SHP77 treated with DMSO at 0.1 percent for 48 hours (cell line): ENCODE measurements around the gene AKAP6.
"Not testable (repeated sequence)": the region's sequence is repeated elsewhere in the genome, so short reads cannot be mapped to it uniquely, and the experiment has no call there.

Source experiments
- DNase-seq: peaks from one replicate; lab custom pipeline; 2025; lab: John Stamatoyannopoulos, UW

The AKAP6 gene

GRCh38 chr14:32542507-32542906 lies 213.4 kb downstream of the AKAP6 start:
- DNase-seq = no peak

DNA sequence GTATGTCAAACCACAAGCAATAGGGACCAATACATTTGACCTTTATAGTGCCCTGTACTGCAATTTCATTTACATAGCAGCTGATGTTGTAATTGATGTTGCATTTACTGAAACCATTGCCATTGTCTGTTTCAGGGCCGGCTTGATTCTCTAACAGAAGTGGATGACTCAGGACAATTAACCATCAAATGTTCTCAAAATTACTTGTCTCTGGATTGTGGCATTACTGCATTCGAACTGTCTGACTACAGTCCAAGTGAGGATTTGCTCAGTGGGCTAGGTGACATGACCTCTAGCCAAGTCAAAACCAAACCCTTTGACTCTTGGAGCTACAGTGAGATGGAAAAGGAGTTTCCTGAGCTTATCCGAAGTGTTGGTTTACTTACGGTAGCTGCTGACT lies 216.0 kb downstream of the AKAP6 start:
- no peak for DNase-seq

DNA sequence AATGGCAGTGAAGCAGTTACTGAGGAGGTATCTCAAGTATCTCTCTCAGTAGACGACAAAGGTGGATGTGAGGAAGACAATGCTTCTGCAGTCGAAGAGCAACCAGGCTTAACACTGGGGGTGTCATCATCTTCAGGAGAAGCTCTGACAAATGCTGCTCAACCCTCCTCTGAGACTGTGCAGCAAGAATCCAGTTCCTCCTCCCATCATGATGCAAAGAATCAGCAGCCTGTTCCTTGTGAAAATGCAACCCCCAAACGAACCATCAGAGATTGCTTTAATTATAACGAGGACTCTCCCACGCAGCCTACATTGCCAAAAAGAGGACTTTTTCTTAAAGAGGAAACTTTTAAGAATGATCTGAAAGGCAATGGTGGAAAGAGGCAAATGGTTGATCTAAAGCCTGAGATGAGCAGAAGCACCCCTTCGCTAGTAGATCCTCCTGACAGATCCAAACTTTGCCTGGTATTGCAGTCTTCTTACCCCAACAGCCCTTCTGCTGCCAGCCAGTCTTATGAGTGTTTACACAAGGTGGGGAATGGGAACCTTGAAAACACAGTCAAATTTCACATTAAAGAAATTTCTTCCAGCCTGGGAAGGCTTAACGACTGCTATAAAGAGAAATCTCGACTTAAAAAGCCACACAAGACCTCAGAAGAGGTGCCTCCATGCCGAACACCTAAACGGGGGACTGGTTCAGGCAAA lies 216.6 kb downstream of the AKAP6 start:
- no peak for DNase-seq

GRCh38 chr14:32546246-32546645 lies 217.1 kb downstream of the AKAP6 start:
- DNase-seq = no peak

DNA sequence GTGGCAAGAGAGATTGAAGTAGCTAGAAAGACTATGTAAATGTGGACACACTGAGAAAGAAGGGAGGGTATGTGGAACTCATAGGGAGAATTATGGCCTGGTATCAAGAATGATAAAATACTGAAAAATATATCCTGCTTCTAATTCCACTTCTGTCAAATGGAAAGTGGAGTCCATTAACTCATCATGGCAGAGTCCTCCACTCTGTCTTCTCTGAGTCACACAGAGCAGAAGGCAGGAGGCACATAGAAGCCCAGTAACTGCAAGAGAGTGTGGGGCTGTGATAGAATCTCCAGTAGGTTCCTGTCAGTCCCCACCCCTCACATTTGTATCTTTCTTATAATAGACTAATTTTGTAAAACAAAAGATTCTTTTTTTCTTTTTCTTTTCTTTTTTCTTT lies 223.7 kb downstream of the AKAP6 start:
- no peak for DNase-seq

DNA sequence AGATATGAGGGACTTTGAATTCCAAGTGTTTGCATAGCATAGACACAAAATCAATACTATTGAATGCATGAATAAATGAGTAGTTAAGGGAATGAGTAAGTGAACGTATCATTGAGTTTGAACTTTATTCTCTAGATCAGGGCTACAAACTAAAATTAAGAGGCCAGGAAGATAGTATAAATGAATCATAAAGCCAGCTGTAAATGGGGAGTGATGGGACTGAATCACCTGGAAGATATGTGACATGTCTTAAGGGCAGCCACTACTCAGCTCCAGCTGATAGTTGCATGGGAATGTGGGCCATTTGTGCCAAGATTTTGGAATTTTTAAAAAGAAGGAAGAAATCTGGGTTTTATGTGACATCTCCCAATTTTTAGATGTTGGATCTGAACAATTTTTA lies 229.9 kb downstream of the AKAP6 start:
- no peak for DNase-seq

GRCh38 chr14:32559590-32559989 lies 230.5 kb downstream of the AKAP6 start:
- DNase-seq = no peak

GRCh38 chr14:32560209-32560857 lies 231.2 kb downstream of the AKAP6 start:
- DNase-seq = peak; percentile 72

DNA sequence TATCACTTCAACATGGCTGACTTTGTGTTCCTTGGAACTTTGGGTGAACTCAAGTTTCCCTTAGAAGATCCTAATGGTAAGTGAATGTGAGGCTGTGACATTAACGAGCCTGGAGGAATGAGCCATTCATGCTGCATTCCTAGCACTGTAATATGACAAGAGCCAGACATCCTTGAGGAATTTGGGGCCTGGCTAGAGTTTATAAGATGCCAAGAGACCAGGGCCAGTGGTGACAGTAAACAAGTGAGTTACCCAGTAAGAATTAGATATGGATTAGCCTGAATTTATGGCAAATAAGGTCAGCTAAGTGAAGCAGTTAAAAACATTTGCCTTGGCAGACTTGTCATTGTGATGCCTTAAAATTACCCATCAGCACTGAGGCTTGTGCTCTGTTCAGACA lies 232.4 kb downstream of the AKAP6 start:
- DNase-seq = no peak

GRCh38 chr14:32564596-32564995 lies 235.5 kb downstream of the AKAP6 start:
- DNase-seq = no peak

DNA sequence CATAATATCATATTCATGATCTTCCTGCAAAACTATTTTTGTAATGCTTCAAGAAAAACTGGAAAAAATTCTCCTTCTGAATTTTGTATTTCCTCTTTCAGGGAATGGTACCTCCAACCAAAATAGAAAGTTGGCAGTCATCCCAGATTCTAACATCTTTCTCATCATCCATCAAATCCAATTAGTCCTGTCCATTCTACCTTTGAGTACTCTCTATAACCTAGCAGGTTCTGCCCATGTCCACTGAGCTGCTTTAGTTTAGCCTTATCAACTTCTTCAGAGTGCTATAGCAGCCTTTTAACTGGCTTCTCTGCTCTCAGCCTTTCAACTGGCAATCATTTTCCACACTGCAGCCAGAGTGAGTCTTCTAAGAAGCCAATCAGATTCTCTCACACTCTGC lies 236.2 kb downstream of the AKAP6 start:
- DNase-seq = peak; percentile 28

GRCh38 chr14:32567543-32568384 lies 238.7 kb downstream of the AKAP6 start:
- no peak for DNase-seq

DNA sequence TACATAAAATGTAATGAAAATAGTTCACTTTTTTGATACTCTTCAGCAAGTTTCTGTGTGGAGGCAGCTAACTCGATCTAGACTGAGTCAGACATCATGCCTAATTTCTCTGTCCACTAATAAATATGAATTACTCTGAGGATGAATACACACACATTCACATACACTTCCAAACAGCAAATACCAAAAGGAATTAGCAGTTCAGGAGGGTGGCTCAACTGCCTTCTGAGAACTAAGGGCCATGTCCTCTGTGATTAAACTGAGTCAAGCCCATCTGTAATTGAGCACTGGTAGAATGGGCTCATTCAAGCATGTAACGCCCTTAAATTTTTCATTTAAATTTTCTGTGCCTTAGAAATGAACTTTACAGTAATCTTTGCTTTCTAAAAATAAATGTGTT lies 242.5 kb downstream of the AKAP6 start:
- no peak for DNase-seq

DNA sequence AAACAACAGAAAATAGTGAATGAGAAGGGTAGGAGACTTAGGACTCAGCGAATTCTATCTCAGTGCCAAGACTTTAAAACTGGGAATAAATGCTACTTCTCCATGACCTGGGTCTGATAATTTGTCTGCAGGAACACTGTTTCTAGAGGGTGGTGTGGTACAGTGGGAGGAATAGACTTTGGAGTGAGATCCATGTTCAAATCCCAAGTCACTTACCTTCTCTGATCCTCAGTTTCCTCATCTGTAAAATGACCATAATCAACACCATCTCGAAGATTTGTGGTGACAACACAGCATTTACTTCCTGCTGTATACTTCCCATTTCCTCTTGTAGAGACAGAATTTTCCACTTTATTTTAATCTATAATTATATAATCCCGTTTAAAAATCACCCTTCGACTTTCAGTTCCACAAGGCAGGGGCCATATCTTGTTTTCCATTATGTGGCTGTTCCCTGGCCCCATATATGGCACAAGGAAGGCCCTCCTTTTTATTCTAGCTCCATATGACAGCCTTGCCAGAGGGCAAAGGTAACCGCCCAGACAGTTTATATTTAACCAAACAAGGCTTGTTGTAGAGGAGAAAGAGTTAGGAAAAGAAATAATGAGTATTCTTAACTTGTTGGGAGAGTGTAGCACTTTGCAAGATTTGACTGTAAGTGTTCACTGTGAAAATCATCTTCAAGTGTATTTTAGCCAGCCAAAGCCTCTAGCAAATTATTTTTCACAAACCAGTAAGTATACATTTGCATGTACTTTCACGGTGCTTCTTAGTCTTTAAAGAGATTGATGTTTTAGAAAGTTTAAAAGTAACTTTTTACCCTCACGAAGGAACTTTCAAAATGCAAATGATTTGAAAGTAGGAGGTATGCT lies 243.1 kb downstream of the AKAP6 start:
- no peak for DNase-seq

DNA sequence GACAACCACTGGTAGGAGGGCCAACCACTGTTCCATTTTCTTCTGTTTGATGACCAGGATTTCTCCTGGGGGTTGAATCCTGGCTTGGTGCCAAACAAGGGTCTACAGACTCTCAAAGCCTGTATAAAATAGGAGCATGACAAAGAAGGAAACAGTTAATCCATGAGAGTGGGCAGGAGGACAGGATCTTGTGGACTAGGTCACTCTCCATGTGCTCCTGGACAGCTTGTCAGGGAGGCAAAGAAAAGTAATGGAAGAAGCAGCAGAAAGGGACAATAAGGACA lies 243.7 kb downstream of the AKAP6 start:
- no peak for DNase-seq

- DNase-seq = no peak
Observed at GRCh38 chr14:32574269-32574668, 245.2 kb downstream of the AKAP6 start.

DNA sequence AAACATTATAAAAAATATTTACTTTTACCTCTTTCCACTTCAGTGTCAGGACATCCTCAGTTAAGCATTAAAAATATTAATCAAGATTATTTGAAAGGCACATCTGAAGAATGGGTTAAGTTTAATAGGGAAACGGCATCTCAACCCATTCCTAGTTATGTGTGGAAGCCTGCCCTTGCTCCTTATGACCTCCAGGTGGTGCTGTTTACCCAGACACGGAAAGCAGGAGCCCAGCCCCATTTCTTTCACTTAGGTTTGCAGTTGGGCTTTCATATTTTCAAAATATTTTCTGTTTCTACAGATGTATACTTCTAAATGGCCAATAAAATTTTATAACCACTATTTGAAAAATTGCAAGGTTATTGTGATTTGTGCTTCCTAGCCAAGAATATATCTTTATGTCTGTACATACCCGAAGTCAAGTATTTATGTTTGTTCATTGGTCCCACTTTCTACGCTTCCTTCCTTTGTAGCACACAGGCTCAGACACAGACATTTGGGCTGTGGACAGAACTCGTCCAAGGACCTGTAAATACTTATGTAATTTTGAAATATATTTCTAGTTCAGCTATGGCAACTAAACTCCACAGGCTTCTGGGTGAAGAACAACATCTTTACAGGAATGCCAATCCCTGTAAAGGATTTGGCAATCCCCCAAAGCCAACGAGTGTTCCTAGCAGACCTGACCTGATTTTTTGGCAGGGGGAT lies 247.1 kb downstream of the AKAP6 start:
- DNase-seq = no peak

GRCh38 chr14:32576977-32577376 lies 247.9 kb downstream of the AKAP6 start:
- DNase-seq = no peak

- no peak for DNase-seq
Observed at GRCh38 chr14:32578181-32578580, 249.1 kb downstream of the AKAP6 start.

- DNase-seq = not testable (repeated sequence)
Observed at GRCh38 chr14:32583427-32583826, 254.3 kb downstream of the AKAP6 start.

DNA sequence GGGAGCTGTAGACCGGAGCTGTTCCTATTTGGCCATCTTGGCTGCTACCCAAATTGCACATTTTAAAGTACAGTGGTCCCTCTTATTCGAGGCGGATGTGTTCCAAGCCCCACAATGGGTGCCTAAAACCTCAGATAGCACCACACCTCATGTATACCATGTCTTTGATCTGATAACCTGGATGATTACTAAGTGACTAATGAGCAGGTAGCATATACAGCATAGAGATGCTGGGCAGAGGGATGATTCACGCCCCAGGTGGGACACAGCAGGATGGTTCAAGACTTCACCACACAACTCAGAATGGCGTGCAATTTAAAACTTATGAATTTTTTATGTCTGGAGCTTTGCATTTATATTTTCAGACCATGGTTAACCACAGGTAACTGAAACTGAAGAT lies 255.0 kb downstream of the AKAP6 start:
- peak; percentile 18 for DNase-seq

- no peak for DNase-seq
Observed at GRCh38 chr14:32587461-32587860, 258.4 kb downstream of the AKAP6 start.
